CD4-positive, alpha-beta T cell treated with Interleukin-2 at 100 ng/mL for 4 hours (primary cell): ENCODE results near the gene HBQ1.
"Not testable (repeated sequence)": the region's sequence is repeated elsewhere in the genome, so short reads cannot be mapped to it uniquely, and the experiment has no call there.

Experiments
- DNase-seq: peaks from one replicate; pipeline ENCODE4 v3.0.0-alpha.2; 2020; ENCODE audit warnings: low spot score

HBQ1 gene

GRCh38 chr16:180101-180675, at the start of gene HBQ1:
Gene HBQ1, plus strand, starts transcription at chr16:180459. Its CDS starts 28 bp downstream, at chr16:180487.
- DNase-seq: no peak

GRCh38 chr16:130533-131173, 49.6 kb upstream of the HBQ1 start:
- DNase-seq: no peak

- no peak for DNase-seq
Observed at GRCh38 chr16:132120-132519, 48.1 kb upstream of the HBQ1 start.

GRCh38 chr16:133716-134115, 46.5 kb upstream of the HBQ1 start:
- no peak for DNase-seq

- no peak for DNase-seq
Observed at GRCh38 chr16:138049-138417, 42.2 kb upstream of the HBQ1 start.

GRCh38 chr16:140175-140857, 39.9 kb upstream of the HBQ1 start:
- no peak for DNase-seq

- no peak for DNase-seq
Observed at GRCh38 chr16:142405-142967, 37.8 kb upstream of the HBQ1 start.

- DNase-seq: no peak
Observed at GRCh38 chr16:143047-143446, 37.2 kb upstream of the HBQ1 start.

GRCh38 chr16:143456-143855, 36.8 kb upstream of the HBQ1 start:
- no peak for DNase-seq

- no peak for DNase-seq
Observed at GRCh38 chr16:144797-145252, 35.4 kb upstream of the HBQ1 start.

- DNase-seq: no peak
Observed at GRCh38 chr16:146646-147045, 33.6 kb upstream of the HBQ1 start.

GRCh38 chr16:149024-149660, 31.1 kb upstream of the HBQ1 start:
- no peak for DNase-seq

- DNase-seq: no peak
Observed at GRCh38 chr16:152141-153128, 27.8 kb upstream of the HBQ1 start, which contains the start of gene HBZ. Gene HBZ, plus strand, starts transcription at chr16:152644. Its CDS starts 266 bp downstream, at chr16:152910.

GRCh38 chr16:153129-153521, 27.1 kb upstream of the HBQ1 start:
- not testable (repeated sequence) for DNase-seq

- not testable (repeated sequence) for DNase-seq
Observed at GRCh38 chr16:153550-154216, 26.6 kb upstream of the HBQ1 start.

- no peak for DNase-seq
Observed at GRCh38 chr16:154217-155030, 25.8 kb upstream of the HBQ1 start.

GRCh38 chr16:155031-155398, 25.2 kb upstream of the HBQ1 start:
- DNase-seq: no peak

GRCh38 chr16:159136-159849, 21.0 kb upstream of the HBQ1 start:
- DNase-seq: no peak

GRCh38 chr16:160242-160641, 20.0 kb upstream of the HBQ1 start:
- not testable (repeated sequence) for DNase-seq
